ENCODE measurements around the gene ADAP1.

ADAP1 gene

GRCh38 chr7:909358-910329, 44.8 kb downstream of the ADAP1 start:
- DNase-seq (ENCODE audit: low spot score): no peak

GRCh38 chr7:908591-909357, 45.7 kb downstream of the ADAP1 start:
- DNase-seq (ENCODE audit: low spot score): peak; percentile 54

GRCh38 chr7:908159-908581, 46.3 kb downstream of the ADAP1 start:
- no peak for DNase-seq (ENCODE audit: low spot score)

- DNase-seq (ENCODE audit: low spot score): no peak
Measured at GRCh38 chr7:907158-907980, 47.1 kb downstream of the ADAP1 start.

- no peak for DNase-seq (ENCODE audit: low spot score)
Measured at GRCh38 chr7:906776-907157, 47.7 kb downstream of the ADAP1 start.

GRCh38 chr7:904847-905246, 49.6 kb downstream of the ADAP1 start:
- no peak for DNase-seq (ENCODE audit: low spot score)

- no peak for DNase-seq (ENCODE audit: low spot score)
Measured at GRCh38 chr7:903921-904755, 50.3 kb downstream of the ADAP1 start.

- no peak for DNase-seq (ENCODE audit: low spot score)
Measured at GRCh38 chr7:902996-903395, 51.5 kb downstream of the ADAP1 start.

- DNase-seq (ENCODE audit: low spot score): peak; percentile 45
Measured at GRCh38 chr7:901388-902154, 52.9 kb downstream of the ADAP1 start.

GRCh38 chr7:901041-901387, 53.5 kb downstream of the ADAP1 start:
- DNase-seq (ENCODE audit: low spot score): no peak

GRCh38 chr7:900331-901040, 54.0 kb downstream of the ADAP1 start:
- DNase-seq (ENCODE audit: low spot score): no peak

- no peak for DNase-seq (ENCODE audit: low spot score)
Measured at GRCh38 chr7:899806-900205, 54.7 kb downstream of the ADAP1 start.

GRCh38 chr7:898855-899681, 55.4 kb downstream of the ADAP1 start:
- DNase-seq (ENCODE audit: low spot score): no peak

GRCh38 chr7:898460-898854, 56.0 kb downstream of the ADAP1 start:
- DNase-seq (ENCODE audit: low spot score): no peak

- DNase-seq (ENCODE audit: low spot score): no peak
Measured at GRCh38 chr7:897771-898376, 56.6 kb downstream of the ADAP1 start.

- no peak for DNase-seq (ENCODE audit: low spot score)
Measured at GRCh38 chr7:897086-897485, 57.4 kb downstream of the ADAP1 start.

GRCh38 chr7:896346-897075, 58.0 kb downstream of the ADAP1 start:
- no peak for DNase-seq (ENCODE audit: low spot score)

Measured in activated CD4-positive, alpha-beta T cell treated with anti-CD3 and anti-CD28 coated beads, Interleukin-2, Interleukin-4, amounts not matched to agents 100 ng/mL and 50 ng/mL, durations not matched to agents 16 hours and 8 hours (primary cell).